HL-60 (cell line): ENCODE results near the gene MCF2L2.

Source experiments
- DNase-seq, 2 experiments: peaks; one replicate each; pipeline ENCODE4 v3.0.0-alpha.2; 2010 to 2020; ENCODE audit warnings: low read depth in 1 of 2, low spot score in 1 of 2
- H3K27ac ChIP-seq: fragments of 250-450 bp; sonication (Bioruptor Pico); replicated peaks from 2 replicates; pipeline ENCODE4 v1.5.1; 2020; ENCODE audit warnings: mild to moderate bottlenecking, moderate library complexity
- H3K27me3 ChIP-seq: fragments of 250-450 bp; sonication (Bioruptor Pico); 2 replicates; pipeline ENCODE4 v1.5.1; 2021; ENCODE audit warnings: mild to moderate bottlenecking, moderate library complexity; ENCODE audit not compliant: insufficient read depth, poor library complexity, severe bottlenecking
- H3K4me3 ChIP-seq: replicated peaks from 2 replicates; pipeline ENCODE4 v1.5.1; 2011; ENCODE audit warnings: mild to moderate bottlenecking, control low read depth, low read length; ENCODE audit not compliant: insufficient read depth
- GABPA ChIP-seq: IDR thresholded peaks from 2 replicates; pipeline ENCODE4 v1.6.1; 2012; ENCODE audit warnings: low read depth
- POLR2AphosphoS5 ChIP-seq: IDR thresholded peaks from 2 replicates; pipeline ENCODE4 v1.6.1; 2012; ENCODE audit warnings: low read depth
- SPI1 ChIP-seq: IDR thresholded peaks from 2 replicates; pipeline ENCODE4 v1.6.1; 2012; ENCODE audit warnings: low read depth, mild to moderate bottlenecking, borderline replicate concordance
- TF ChIP-seq, protein P1 (sequence below): IDR thresholded peaks from 2 replicates; pipeline ENCODE4 v1.6.1; 2012; ENCODE audit warnings: low read depth; ENCODE audit not compliant: insufficient replicate concordance
- TF ChIP-seq, protein P2 (sequence below): IDR thresholded peaks from one replicate; pipeline ENCODE4 v1.5.1; 2011; ENCODE audit warnings: low read length, control low read depth, inconsistent platforms; ENCODE audit not compliant: insufficient read depth

Gene MCF2L2

DNA sequence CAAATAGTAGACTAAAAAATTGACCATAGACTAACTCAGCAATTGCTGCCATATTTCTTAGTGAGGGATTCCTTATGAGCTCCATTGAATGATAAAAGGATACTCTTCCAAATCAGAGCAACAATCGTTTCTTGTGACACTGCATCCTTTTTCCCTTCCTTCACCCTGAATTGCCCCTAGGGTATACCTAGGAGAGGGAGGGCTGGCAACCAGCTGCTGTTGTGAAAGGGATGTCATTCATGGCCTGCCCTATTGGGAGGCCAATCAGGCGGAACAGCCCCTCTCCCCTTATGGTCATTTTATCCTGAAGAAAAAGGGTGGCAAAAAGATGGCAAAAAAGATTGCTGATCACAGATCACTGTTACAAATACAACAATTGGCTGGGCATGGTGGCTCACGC is 149.0 kb downstream of the MCF2L2 start:
- Histone ChIP-seq H3K27me3 (no peaks in the 10 kb centered on the region), H3K27ac (no peak overlapping the region), H3K4me3 (no peak overlapping the region)
- no peak for DNase-seq
- TF ChIP-seq, protein P1, sequence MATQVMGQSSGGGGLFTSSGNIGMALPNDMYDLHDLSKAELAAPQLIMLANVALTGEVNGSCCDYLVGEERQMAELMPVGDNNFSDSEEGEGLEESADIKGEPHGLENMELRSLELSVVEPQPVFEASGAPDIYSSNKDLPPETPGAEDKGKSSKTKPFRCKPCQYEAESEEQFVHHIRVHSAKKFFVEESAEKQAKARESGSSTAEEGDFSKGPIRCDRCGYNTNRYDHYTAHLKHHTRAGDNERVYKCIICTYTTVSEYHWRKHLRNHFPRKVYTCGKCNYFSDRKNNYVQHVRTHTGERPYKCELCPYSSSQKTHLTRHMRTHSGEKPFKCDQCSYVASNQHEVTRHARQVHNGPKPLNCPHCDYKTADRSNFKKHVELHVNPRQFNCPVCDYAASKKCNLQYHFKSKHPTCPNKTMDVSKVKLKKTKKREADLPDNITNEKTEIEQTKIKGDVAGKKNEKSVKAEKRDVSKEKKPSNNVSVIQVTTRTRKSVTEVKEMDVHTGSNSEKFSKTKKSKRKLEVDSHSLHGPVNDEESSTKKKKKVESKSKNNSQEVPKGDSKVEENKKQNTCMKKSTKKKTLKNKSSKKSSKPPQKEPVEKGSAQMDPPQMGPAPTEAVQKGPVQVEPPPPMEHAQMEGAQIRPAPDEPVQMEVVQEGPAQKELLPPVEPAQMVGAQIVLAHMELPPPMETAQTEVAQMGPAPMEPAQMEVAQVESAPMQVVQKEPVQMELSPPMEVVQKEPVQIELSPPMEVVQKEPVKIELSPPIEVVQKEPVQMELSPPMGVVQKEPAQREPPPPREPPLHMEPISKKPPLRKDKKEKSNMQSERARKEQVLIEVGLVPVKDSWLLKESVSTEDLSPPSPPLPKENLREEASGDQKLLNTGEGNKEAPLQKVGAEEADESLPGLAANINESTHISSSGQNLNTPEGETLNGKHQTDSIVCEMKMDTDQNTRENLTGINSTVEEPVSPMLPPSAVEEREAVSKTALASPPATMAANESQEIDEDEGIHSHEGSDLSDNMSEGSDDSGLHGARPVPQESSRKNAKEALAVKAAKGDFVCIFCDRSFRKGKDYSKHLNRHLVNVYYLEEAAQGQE = no peak
- TF ChIP-seq, protein P2, sequence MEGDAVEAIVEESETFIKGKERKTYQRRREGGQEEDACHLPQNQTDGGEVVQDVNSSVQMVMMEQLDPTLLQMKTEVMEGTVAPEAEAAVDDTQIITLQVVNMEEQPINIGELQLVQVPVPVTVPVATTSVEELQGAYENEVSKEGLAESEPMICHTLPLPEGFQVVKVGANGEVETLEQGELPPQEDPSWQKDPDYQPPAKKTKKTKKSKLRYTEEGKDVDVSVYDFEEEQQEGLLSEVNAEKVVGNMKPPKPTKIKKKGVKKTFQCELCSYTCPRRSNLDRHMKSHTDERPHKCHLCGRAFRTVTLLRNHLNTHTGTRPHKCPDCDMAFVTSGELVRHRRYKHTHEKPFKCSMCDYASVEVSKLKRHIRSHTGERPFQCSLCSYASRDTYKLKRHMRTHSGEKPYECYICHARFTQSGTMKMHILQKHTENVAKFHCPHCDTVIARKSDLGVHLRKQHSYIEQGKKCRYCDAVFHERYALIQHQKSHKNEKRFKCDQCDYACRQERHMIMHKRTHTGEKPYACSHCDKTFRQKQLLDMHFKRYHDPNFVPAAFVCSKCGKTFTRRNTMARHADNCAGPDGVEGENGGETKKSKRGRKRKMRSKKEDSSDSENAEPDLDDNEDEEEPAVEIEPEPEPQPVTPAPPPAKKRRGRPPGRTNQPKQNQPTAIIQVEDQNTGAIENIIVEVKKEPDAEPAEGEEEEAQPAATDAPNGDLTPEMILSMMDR = no peak
- TF ChIP-seq GABPA = no peak

DNA sequence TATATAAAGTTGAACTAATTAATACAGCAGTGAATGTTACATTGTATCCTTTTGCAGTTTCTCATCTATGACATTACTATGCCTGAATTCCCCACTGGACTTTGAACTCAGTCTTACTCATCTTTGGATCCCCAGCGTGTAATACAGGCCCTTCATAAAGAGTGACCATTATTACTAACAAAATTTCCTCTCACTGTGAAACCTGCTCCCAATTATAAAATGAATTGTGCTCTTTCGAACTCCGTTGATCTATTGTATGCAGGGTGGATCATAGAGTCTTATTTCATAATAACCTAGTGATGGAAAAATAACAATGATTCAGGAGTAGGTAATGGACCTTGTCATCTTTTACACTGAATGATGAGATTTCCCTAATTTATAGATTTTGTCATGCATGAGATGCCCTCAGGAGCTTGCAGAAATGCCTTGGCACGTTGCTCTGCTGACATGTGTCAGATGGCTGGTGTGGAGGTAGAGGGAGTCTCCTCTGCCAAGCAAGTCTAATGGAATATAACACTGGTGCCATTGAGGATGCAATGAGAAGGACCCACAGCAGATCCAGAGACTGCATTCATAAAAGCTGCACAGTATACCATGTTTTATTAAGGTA is 149.8 kb downstream of the MCF2L2 start:
- Histone ChIP-seq H3K4me3 (no peak overlapping the region), H3K27me3 (no peaks in the 10 kb centered on the region), H3K27ac (no peak overlapping the region)
- TF ChIP-seq, protein P2 = no peak
- TF ChIP-seq, protein P1 = no peak
- TF ChIP-seq GABPA (no peak), SPI1 (no peak), POLR2AphosphoS5 (no peak)
- no peak for DNase-seq

DNA sequence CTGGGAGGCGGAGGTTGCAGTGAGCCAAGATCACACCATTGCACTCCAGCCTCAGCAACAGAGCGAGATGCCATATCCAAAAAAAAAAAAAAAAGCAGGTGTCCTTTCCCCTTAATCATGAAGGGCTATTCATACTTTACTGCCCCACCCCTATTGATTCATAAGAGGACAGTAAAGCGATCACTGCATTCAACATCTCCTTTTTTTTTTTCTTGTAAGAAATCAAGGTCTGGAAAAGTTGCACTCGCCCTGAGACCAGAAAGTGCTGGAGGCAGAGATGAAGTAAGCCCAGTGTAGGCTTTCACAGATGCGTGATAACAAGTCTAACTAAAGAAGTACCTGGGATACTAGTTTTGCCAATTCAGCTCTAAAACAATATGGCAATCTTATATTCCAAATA is 151.2 kb downstream of the MCF2L2 start:
- H3K4me3 ChIP-seq = no peak overlapping the region
- DNase-seq = no peak
- TF ChIP-seq GABPA (no peak), SPI1 (no peak), POLR2AphosphoS5 (no peak)
- TF ChIP-seq, protein P1 = no peak
- TF ChIP-seq, protein P2 = no peak
- no peaks in the 10 kb centered on the region for H3K27me3 ChIP-seq
- H3K27ac ChIP-seq = no peak overlapping the region
